HEK293 (cell line): ENCODE measurements around the gene S100A13.
A peak's percentile ranks its signal among the peaks of the same experiment; 100 is the strongest.

Experiments used
- GLI2 ChIP-seq: fragments of 450-650 bp; formaldehyde crosslinking; IDR thresholded peaks from 2 replicates; pipeline ENCODE4; 2017; ENCODE audit warnings: missing biosample characterization, missing genetic modification characterization, low read depth, borderline replicate concordance
- GLIS2 ChIP-seq: fragments of 450-650 bp; formaldehyde crosslinking; IDR thresholded peaks from 2 replicates; pipeline ENCODE4 v1.5.1; 2016; ENCODE audit warnings: missing biosample characterization, missing genetic modification characterization
- HOXC10 ChIP-seq: sonication (generic); formaldehyde crosslinking; IDR thresholded peaks from 2 replicates; pipeline ENCODE4 v1.8.1; 2023; ENCODE audit warnings: mild to moderate bottlenecking, missing genetic modification reagents
- MZF1 ChIP-seq: fragments of 450-650 bp; formaldehyde crosslinking; IDR thresholded peaks from 2 replicates; pipeline ENCODE4 v1.5.1; 2017; ENCODE audit warnings: missing biosample characterization, missing genetic modification characterization, borderline replicate concordance
- PRDM10 ChIP-seq: fragments of 450-650 bp; formaldehyde crosslinking; IDR thresholded peaks from 2 replicates; pipeline ENCODE4 v1.5.1; 2016; ENCODE audit warnings: missing biosample characterization, missing genetic modification characterization
- YY2 ChIP-seq: fragments of 450-650 bp; formaldehyde crosslinking; IDR thresholded peaks from 2 replicates; pipeline ENCODE4 v1.5.1; 2016; ENCODE audit warnings: missing biosample characterization, missing genetic modification characterization
- ZBTB17 ChIP-seq: fragments of 450-650 bp; formaldehyde crosslinking; IDR thresholded peaks from 2 replicates; pipeline ENCODE4 v1.5.1; 2016; ENCODE audit warnings: missing biosample characterization, missing genetic modification characterization
- ZBTB26 ChIP-seq: fragments of 450-650 bp; formaldehyde crosslinking; optimal IDR thresholded peaks from 2 replicates; pipeline ENCODE3; 2016; ENCODE audit warnings: missing biosample characterization, mild to moderate bottlenecking, missing genetic modification characterization
- ZEB2 ChIP-seq: fragments of 450-650 bp; formaldehyde crosslinking; IDR thresholded peaks from 2 replicates; pipeline ENCODE4 v1.5.1; 2016; ENCODE audit warnings: missing biosample characterization, missing genetic modification characterization
- ZNF114 ChIP-seq: fragments of 450-650 bp; formaldehyde crosslinking; IDR thresholded peaks from 2 replicates; pipeline ENCODE4 v1.5.0; 2017; ENCODE audit warnings: missing biosample characterization, missing genetic modification characterization
- ZNF121 ChIP-seq: fragments of 450-650 bp; formaldehyde crosslinking; IDR thresholded peaks from 2 replicates; pipeline ENCODE4 v1.5.1; 2016; ENCODE audit warnings: missing biosample characterization, missing genetic modification characterization
- ZNF140 ChIP-seq: fragments of 450-650 bp; formaldehyde crosslinking; IDR thresholded peaks from 2 replicates; pipeline ENCODE4 v1.5.1; 2016; ENCODE audit warnings: missing biosample characterization, missing genetic modification characterization
- ZNF146 ChIP-seq: fragments of 450-650 bp; formaldehyde crosslinking; IDR thresholded peaks from 2 replicates; pipeline ENCODE4 v1.5.1; 2016; ENCODE audit warnings: missing biosample characterization, missing genetic modification characterization
- ZNF157 ChIP-seq: fragments of 450-650 bp; formaldehyde crosslinking; IDR thresholded peaks from 2 replicates; pipeline ENCODE4 v1.5.1; 2016; ENCODE audit warnings: missing biosample characterization, missing genetic modification characterization
- ZNF274 ChIP-seq, 2 experiments: fragments of 200-500 bp in 1 of 2; fragments of 450-650 bp in 1 of 2; sonication (Bioruptor generic) in 1 of 2; formaldehyde crosslinking in 1 of 2; IDR thresholded peaks; 2 replicates each; pipeline versions ENCODE4 v1.5.1 to v1.6.1; 2014 to 2016; ENCODE audit warnings: borderline replicate concordance in 1 of 2, inconsistent platforms in 1 of 2, low read length in 1 of 2, missing biosample characterization in 1 of 2, missing genetic modification characterization in 1 of 2
- ZNF280C ChIP-seq: fragments of 450-650 bp; formaldehyde crosslinking; IDR thresholded peaks from 2 replicates; pipeline ENCODE4 v1.5.1; 2016; ENCODE audit warnings: missing biosample characterization, missing genetic modification characterization
- ZNF280D ChIP-seq: fragments of 450-650 bp; formaldehyde crosslinking; IDR thresholded peaks from 2 replicates; pipeline ENCODE4 v1.5.1; 2016; ENCODE audit warnings: missing biosample characterization, missing genetic modification characterization
- ZNF366 ChIP-seq: fragments of 450-650 bp; formaldehyde crosslinking; conservative IDR thresholded peaks from 2 replicates; pipeline ENCODE4 v1.5.1; 2016; ENCODE audit warnings: missing biosample characterization, missing genetic modification characterization
- ZNF37A ChIP-seq: fragments of 450-650 bp; IDR thresholded peaks from 2 replicates; pipeline ENCODE4 v1.5.1; 2018; ENCODE audit warnings: missing biosample characterization, missing genetic modification characterization
- ZNF398 ChIP-seq: fragments of 450-650 bp; formaldehyde crosslinking; IDR thresholded peaks from 2 replicates; pipeline ENCODE4 v1.5.1; 2017; ENCODE audit warnings: missing biosample characterization, missing genetic modification characterization
- ZNF416 ChIP-seq: fragments of 450-650 bp; formaldehyde crosslinking; IDR thresholded peaks from 2 replicates; pipeline ENCODE4 v1.5.1; 2016; ENCODE audit warnings: missing biosample characterization, missing genetic modification characterization
- ZNF501 ChIP-seq: fragments of 450-650 bp; formaldehyde crosslinking; IDR thresholded peaks from 2 replicates; pipeline ENCODE4 v1.5.1; 2016; ENCODE audit warnings: missing biosample characterization, missing genetic modification characterization
- ZNF544 ChIP-seq: fragments of 450-650 bp; formaldehyde crosslinking; IDR thresholded peaks from 2 replicates; pipeline ENCODE4 v1.5.0; 2017; ENCODE audit warnings: missing biosample characterization, missing genetic modification characterization
- ZNF645 ChIP-seq: fragments of 450-650 bp; formaldehyde crosslinking; IDR thresholded peaks from 2 replicates; pipeline ENCODE4; 2016; ENCODE audit warnings: missing biosample characterization, missing genetic modification characterization
- ZNF707 ChIP-seq: fragments of 450-650 bp; formaldehyde crosslinking; IDR thresholded peaks from 2 replicates; pipeline ENCODE4 v1.5.1; 2016; ENCODE audit warnings: missing biosample characterization, missing genetic modification characterization
- ZNF837 ChIP-seq: fragments of 450-650 bp; formaldehyde crosslinking; IDR thresholded peaks from 2 replicates; pipeline ENCODE4 v1.5.1; 2016; ENCODE audit warnings: missing biosample characterization, missing genetic modification characterization

Gene S100A13

GRCh38 chr1:153658400-153659174 is 31.3 kb upstream of the S100A13 start, which contains the start of gene SNAPIN (continued):
- peak; percentile 26 for TF ChIP-seq ZNF398 (tag by site-specific recombination)
- TF ChIP-seq GLI2 (tag by site-specific recombination): no peak
- peak; percentile 99 for TF ChIP-seq PRDM10 (tag by site-specific recombination)
- no peak for TF ChIP-seq ZNF114 (tag by site-specific recombination)
- TF ChIP-seq ZEB2 (tag by site-specific recombination): peak; percentile 96
- TF ChIP-seq HOXC10: no peak
- no peak for TF ChIP-seq ZNF280D (tag by site-specific recombination)
- TF ChIP-seq ZBTB17: peak; percentile 82
- no peak for TF ChIP-seq ZNF645
- TF ChIP-seq ZNF416: no peak
- TF ChIP-seq ZNF366: no peak
- TF ChIP-seq ZNF280C: no peak
- TF ChIP-seq ZNF707: no peak
- TF ChIP-seq ZNF37A (tag by site-specific recombination): no peak
- TF ChIP-seq GLIS2: peak; percentile 55
- TF ChIP-seq MZF1 (tag by site-specific recombination): no peak
- TF ChIP-seq ZNF274 (IDR thresholded peaks at IDR 0.05; ENCODE audit: low read length): no peak
- TF ChIP-seq ZNF274 (tag by site-specific recombination; IDR thresholded peaks at IDR 0.05; ENCODE audit: borderline replicate concordance): no peak
- no peak; the same call in 1 of the 2 replicates for TF ChIP-seq ZNF501 (tag by site-specific recombination)
- peak; percentile 77 for TF ChIP-seq ZBTB26 (tag by site-specific recombination)
- TF ChIP-seq YY2: peak; percentile 28; the same call in 1 of the 2 replicates
- no peak for TF ChIP-seq ZNF544 (tag by site-specific recombination)
- TF ChIP-seq ZNF140 (tag by site-specific recombination): no peak
- no peak for TF ChIP-seq ZNF157 (tag by site-specific recombination)
- TF ChIP-seq ZNF146 (tag by site-specific recombination): no peak
- no peak for TF ChIP-seq ZNF121 (tag by site-specific recombination)
- no peak for TF ChIP-seq ZNF837
